ENCODE measurements around the gene TRAPPC10.

DNA sequence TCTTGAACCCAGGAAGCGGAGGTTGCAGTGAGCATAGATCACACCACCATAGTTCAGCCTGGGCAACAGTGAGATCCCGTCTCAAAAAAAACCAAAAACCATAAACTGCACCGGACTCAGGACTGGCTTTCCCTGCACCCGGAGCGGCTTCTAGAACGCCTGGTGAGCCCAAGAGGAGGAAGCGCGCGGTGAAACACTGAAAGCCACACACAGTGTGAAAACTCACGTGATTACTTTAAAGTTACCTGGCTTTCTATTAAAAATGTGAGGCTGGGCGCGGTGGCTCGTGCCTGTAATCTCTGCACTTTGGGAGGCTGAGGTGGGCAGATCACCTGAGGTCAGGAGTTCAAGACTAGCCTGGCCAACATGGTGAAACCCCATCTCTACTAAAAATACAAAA lies 7.0 kb upstream of the TRAPPC10 start:
- TF ChIP-seq POLR2A (IDR thresholded peaks at IDR 0.05) = no peak
- TF ChIP-seq, protein P1, sequence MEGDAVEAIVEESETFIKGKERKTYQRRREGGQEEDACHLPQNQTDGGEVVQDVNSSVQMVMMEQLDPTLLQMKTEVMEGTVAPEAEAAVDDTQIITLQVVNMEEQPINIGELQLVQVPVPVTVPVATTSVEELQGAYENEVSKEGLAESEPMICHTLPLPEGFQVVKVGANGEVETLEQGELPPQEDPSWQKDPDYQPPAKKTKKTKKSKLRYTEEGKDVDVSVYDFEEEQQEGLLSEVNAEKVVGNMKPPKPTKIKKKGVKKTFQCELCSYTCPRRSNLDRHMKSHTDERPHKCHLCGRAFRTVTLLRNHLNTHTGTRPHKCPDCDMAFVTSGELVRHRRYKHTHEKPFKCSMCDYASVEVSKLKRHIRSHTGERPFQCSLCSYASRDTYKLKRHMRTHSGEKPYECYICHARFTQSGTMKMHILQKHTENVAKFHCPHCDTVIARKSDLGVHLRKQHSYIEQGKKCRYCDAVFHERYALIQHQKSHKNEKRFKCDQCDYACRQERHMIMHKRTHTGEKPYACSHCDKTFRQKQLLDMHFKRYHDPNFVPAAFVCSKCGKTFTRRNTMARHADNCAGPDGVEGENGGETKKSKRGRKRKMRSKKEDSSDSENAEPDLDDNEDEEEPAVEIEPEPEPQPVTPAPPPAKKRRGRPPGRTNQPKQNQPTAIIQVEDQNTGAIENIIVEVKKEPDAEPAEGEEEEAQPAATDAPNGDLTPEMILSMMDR (IDR thresholded peaks at IDR 0.05) = no peak

All from thyroid gland (tissue), 4 donors.